Gastrocnemius medialis (tissue), 4 donors: ENCODE data around the gene FGF21. TPM values are rescaled to one million over a fixed set of nuclear protein-coding genes. Genes with fewer than 3 reads are reported as not detected.

Experiments
- ATAC-seq, 2 donors: fragments of 150-250 bp; one replicate each; pipeline ENCODE4 v1.9.1; 2016
- DNase-seq, 2 donors: peaks; one replicate each; pipeline ENCODE4 v3.0.0-alpha.2; 2019
- H3K27ac ChIP-seq, 4 donors: fragments of 200-600 bp; sonication (generic); 1 replicate in 1 of 4; 2 replicates in 3 of 4; pipeline ENCODE4 v1.5.1; 2016 to 2018; ENCODE audit warnings: mild to moderate bottlenecking in 2 of 4, moderate library complexity in 1 of 4
- H3K27me3 ChIP-seq, 3 donors: fragments of 200-600 bp; sonication (generic) in 2 of 3; 1 replicate in 1 of 3; 2 replicates in 2 of 3; pipeline versions ENCODE4 v1.5.1 to v1.6.0; 2016 to 2019; ENCODE audit warnings: mild to moderate bottlenecking in 1 of 3, moderate library complexity in 1 of 3
- H3K36me3 ChIP-seq, 2 donors: fragments of 200-600 bp; sonication (generic) in 1 of 2; one replicate each; pipeline ENCODE4 v1.5.1; 2017 to 2018
- H3K4me1 ChIP-seq, 2 donors: fragments of 200-600 bp; sonication (generic) in 1 of 2; one replicate each; pipeline ENCODE4 v1.5.1; 2016 to 2017; ENCODE audit warnings: mild to moderate bottlenecking in 2 of 2
- H3K4me3 ChIP-seq, 4 donors: fragments of 200-600 bp; sonication (generic) in 3 of 4; 1 replicate in 1 of 4; 2 replicates in 3 of 4; pipeline ENCODE4 v1.5.1; 2016 to 2019; ENCODE audit warnings: mild to moderate bottlenecking in 2 of 4
- H3K9me3 ChIP-seq, 3 donors: fragments of 200-600 bp; sonication (generic) in 2 of 3; 1 replicate in 1 of 3; 2 replicates in 2 of 3; pipeline ENCODE4 v1.5.1; 2016 to 2019
- POLR2A ChIP-seq, 2 donors: fragments of 450-650 bp; IDR thresholded peaks; one replicate each; pipeline ENCODE4 v1.6.1; 2017; ENCODE audit warnings: antibody characterized with exemption in 2 of 2, mild to moderate bottlenecking in 2 of 2, moderate library complexity in 2 of 2
- in situ Hi-C, 4 donors: fragments of 200-750 bp; cut with MboI; loops; one replicate each; pipeline versions ENCODE4 v1.15.0 to v1.8.0; 2017; ENCODE audit warnings: low sequenced_read_pairs in 4 of 4
- intact Hi-C: fragments of 100-400 bp; cut with DNase I; formaldehyde crosslinking; loops from one replicate; pipeline ENCODE4 v1.15.1; 2023; ENCODE audit warnings: low total_unique reads
- total RNA-seq, 4 donors: library from RNA; depleted of rRNA; stranded (reverse); fragments of >200 nt; gene quantifications; one replicate each; pipeline versions ENCODE4 v1.1.0 to v1.2.3, GENCODE V29; 2016
- TF ChIP-seq, protein P1 (sequence below), 5 experiments: fragments of 450-650 bp in 3 of 5; fragments of 200-600 bp in 2 of 5; sonication (generic) in 2 of 5; IDR thresholded peaks in 4 of 5; conservative IDR thresholded peaks in 1 of 5; 1 replicate in 4 of 5; 2 replicates in 1 of 5; pipeline ENCODE4 v1.5.1; 2016 to 2019; ENCODE audit warnings: antibody characterized with exemption in 5 of 5, mild to moderate bottlenecking in 3 of 5, moderate library complexity in 3 of 5

The FGF21 gene
- total RNA-seq, 4 donors from 2014 or later, result not detected

DNA sequence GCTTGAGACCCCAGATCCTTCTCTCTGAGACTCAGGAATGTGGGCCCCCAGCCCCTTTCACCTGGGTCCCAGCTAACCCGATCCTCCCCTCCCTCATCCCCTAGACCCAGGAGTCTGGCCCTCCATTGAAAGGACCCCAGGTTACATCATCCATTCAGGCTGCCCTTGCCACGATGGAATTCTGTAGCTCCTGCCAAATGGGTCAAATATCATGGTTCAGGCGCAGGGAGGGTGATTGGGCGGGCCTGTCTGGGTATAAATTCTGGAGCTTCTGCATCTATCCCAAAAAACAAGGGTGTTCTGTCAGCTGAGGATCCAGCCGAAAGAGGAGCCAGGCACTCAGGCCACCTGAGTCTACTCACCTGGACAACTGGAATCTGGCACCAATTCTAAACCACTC, 463 bp downstream of the FGF21 start:
- H3K4me3 ChIP-seq, result no peak overlapping the region
- no peaks in the 10 kb centered on the region for H3K27me3 ChIP-seq
- peak overlapping the region in 3 of 4 donors; percentile 46 to 71 (median 68) for H3K27ac ChIP-seq
- intact Hi-C loops, result no loop called here
- peaks cover 21 to 24% of the 10 kb centered on the region in 2 donors for H3K4me1 ChIP-seq
- in situ Hi-C loops, result no loop called here
- ATAC-seq (peak in 1 of 2 donors; percentile 34), DNase-seq (no peak)
- TF ChIP-seq, protein P1, sequence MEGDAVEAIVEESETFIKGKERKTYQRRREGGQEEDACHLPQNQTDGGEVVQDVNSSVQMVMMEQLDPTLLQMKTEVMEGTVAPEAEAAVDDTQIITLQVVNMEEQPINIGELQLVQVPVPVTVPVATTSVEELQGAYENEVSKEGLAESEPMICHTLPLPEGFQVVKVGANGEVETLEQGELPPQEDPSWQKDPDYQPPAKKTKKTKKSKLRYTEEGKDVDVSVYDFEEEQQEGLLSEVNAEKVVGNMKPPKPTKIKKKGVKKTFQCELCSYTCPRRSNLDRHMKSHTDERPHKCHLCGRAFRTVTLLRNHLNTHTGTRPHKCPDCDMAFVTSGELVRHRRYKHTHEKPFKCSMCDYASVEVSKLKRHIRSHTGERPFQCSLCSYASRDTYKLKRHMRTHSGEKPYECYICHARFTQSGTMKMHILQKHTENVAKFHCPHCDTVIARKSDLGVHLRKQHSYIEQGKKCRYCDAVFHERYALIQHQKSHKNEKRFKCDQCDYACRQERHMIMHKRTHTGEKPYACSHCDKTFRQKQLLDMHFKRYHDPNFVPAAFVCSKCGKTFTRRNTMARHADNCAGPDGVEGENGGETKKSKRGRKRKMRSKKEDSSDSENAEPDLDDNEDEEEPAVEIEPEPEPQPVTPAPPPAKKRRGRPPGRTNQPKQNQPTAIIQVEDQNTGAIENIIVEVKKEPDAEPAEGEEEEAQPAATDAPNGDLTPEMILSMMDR (IDR thresholded peaks at IDR 0.05 in 4 of 5, conservative IDR thresholded peaks at IDR 0.05 in 1 of 5), result no peak
- H3K9me3 ChIP-seq, result no peaks in the 10 kb centered on the region
- H3K36me3 ChIP-seq, result no peaks in the 10 kb centered on the region

GRCh38 chr19:48756212-48756611, 888 bp downstream of the FGF21 start:
- intact Hi-C loops (no loop called here), in situ Hi-C loops (no loop called here)
- TF ChIP-seq POLR2A (IDR thresholded peaks at IDR 0.05), result no peak
- TF ChIP-seq, protein P1 (IDR thresholded peaks at IDR 0.05 in 4 of 5, conservative IDR thresholded peaks at IDR 0.05 in 1 of 5), result no peak
- no peaks in the 10 kb centered on the region for H3K27me3 ChIP-seq
- no peak for ATAC-seq
- H3K4me3 ChIP-seq, result no peak overlapping the region
- H3K9me3 ChIP-seq, result no peaks in the 10 kb centered on the region
- H3K36me3 ChIP-seq, result no peaks in the 10 kb centered on the region
- no peak for DNase-seq
- H3K4me1 ChIP-seq, result peaks cover 21 to 24% of the 10 kb centered on the region in 2 donors
- peak overlapping the region in 2 of 4 donors; percentile 68 to 71 for H3K27ac ChIP-seq

GRCh38 chr19:48756686-48757085, 1.4 kb downstream of the FGF21 start:
- H3K36me3 ChIP-seq, result no peaks in the 10 kb centered on the region
- intact Hi-C loops, result no loop called here
- DNase-seq (no peak), ATAC-seq (no peak)
- peaks cover 21 to 24% of the 10 kb centered on the region in 2 donors for H3K4me1 ChIP-seq
- peak overlapping the region in 1 of 4 donors; percentile 71 for H3K27ac ChIP-seq
- TF ChIP-seq POLR2A (IDR thresholded peaks at IDR 0.05), result no peak
- TF ChIP-seq, protein P1 (IDR thresholded peaks at IDR 0.05 in 4 of 5, conservative IDR thresholded peaks at IDR 0.05 in 1 of 5), result no peak
- H3K9me3 ChIP-seq, result no peaks in the 10 kb centered on the region
- no peak overlapping the region for H3K4me3 ChIP-seq
- no peaks in the 10 kb centered on the region for H3K27me3 ChIP-seq
- in situ Hi-C loops, result no loop called here

DNA sequence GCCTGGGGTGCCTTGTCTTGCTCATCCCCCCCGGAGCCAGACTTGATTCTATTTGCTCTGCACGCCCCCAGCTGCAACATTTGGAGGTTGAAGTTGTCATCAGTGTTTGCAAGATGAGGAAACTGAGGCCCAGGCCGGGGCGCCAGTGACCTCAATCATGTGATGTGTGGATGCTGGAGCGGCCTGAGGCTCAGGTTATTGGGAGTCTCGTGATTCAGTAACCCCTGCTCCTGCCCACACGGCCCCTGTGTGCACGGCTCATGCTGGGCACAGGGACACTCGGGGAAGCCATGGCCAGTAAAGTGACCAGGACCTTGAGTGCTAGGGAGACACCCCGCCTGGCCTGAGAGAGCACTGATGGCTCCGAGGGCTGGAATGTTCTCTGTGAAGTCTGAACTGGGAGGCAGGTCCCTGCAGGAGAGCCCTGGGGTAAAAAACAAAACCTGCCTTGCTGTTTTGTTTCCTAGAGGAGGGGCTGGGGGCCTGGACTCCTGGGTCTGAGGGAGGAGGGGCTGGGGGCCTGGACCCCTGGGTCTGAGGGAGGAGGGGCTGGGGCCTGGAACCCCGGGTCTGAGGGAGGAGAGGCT, 1.9 kb downstream of the FGF21 start:
- in situ Hi-C loops, result no loop called here

More for the DNA sequence above, 1.9 kb downstream of the FGF21 start:
- TF ChIP-seq, protein P1 (IDR thresholded peaks at IDR 0.05 in 4 of 5, conservative IDR thresholded peaks at IDR 0.05 in 1 of 5), result no peak
- no peak for TF ChIP-seq POLR2A (IDR thresholded peaks at IDR 0.05)
- Histone ChIP-seq H3K4me1 (peaks cover 21 to 24% of the 10 kb centered on the region in 2 donors), H3K36me3 (no peaks in the 10 kb centered on the region), H3K9me3 (no peaks in the 10 kb centered on the region), H3K27ac (no peak overlapping the region), H3K27me3 (no peaks in the 10 kb centered on the region), H3K4me3 (no peak overlapping the region)
- ATAC-seq, result no peak
- intact Hi-C loops, result no loop called here
- no peak for DNase-seq
